Activated CD4-positive, alpha-beta T cell treated with anti-CD3 and anti-CD28 coated beads, Interleukin-2, amount 50 U/mL, for 16 hours (primary cell): ENCODE results near the gene BLOC1S2.
A peak's percentile ranks its signal among the peaks of the same experiment; 100 is the strongest.
"Not testable (repeated sequence)": the region's sequence is repeated elsewhere in the genome, so short reads cannot be mapped to it uniquely, and the experiment has no call there.

Experiments
- DNase-seq: peaks from one replicate; pipeline ENCODE4 v3.0.0-alpha.2; 2020

The BLOC1S2 gene

DNA sequence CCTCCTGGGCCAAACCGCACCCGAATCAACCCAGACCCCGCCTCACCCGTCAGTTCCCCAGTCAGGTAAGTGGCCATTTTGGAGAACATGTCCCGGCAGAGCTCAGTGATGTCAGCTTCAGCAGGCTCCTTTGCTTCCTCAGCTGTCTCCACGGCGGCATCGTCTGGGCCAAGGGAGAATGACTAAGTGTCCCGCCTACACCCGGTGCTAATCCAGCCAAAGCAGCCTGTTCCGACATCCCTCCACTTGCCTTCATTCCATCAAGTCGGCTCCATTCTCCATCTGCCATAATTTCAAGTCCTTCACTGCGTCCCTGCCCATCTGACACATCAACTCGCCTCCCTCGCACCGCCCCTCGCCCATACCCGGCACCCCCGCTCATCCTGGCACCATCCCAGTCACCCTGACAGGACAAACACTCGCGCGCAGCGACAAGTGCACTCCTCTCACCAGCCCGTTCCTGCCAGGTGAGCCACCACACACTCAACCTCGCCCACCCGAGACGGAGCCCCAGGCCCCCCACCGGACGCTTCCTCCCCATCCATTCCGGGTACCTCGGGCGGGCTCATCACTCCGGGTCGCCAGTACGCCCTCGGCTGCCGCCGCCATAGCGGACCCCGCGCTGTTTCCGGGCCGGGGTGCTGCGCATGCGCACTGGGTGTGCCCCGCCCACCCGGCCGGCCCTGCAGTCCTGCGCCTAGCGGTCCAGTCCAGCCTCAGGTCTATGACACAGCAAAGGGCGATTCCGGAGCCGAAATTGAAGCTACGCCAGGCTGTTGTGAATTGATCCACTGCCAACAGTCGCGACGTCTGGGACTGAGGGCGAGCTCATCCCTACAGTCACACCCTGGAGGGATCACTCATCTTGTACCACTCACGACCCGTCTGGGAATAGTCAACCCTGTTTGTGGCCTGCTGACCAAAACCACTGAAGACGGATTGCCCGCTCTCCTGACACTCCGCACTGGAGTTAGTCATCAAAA is at the start of gene BLOC1S2:
Gene BLOC1S2 (minus strand): TSS at position 630 of the 983 bp plus-strand sequence. CDS start 21 bp downstream, at position 609.
- peak; percentile 91 for DNase-seq

DNA sequence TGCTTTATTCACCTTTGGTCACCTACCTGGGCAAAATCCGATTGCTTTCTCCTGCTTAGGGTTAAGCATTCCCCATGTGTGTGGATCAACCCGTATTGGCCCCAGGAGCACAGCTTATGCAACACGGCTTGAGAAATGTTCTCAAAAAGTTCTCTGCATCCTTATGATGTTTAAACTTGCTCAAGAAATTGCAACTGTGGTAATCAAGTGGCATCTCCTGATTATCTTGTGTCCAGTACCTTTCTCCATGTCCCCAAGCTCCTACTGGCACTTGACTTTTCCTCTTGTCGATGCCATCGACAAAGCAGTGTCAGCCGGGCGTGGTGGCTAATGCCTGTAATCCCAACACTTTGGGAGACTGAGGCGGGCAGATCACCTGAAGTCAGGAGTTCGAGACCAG is 48.3 kb upstream of the BLOC1S2 start:
- no peak for DNase-seq

- DNase-seq, result no peak
Measured at GRCh38 chr10:100333661-100334440, 47.4 kb upstream of the BLOC1S2 start.

DNA sequence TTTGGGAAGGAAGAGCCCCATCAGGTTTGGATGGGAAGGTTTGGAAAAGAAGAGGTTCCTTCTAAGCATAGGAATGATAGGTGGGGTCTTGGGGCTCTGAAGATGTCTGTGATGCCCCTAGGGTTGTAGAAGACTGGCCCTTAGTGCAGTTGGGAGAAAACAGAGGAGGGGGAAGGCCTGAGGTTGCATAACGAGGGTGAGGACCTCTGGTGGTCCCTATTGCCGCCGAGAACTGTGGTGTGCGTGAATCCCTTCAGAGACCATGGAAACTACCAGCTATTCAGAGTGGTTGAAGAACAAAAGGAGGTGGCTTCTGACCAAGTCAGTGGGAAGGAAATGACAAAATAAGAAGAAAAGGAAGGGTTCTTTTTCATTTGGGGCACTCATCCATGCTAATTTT is 46.6 kb upstream of the BLOC1S2 start:
- no peak for DNase-seq

GRCh38 chr10:100330079-100330478 is 43.6 kb upstream of the BLOC1S2 start, which contains the start of gene PKD2L1:
Gene PKD2L1 (minus strand): TSS chr10:100330228. CDS start chr10:100330103, 125 bp downstream.
- DNase-seq, result no peak

DNA sequence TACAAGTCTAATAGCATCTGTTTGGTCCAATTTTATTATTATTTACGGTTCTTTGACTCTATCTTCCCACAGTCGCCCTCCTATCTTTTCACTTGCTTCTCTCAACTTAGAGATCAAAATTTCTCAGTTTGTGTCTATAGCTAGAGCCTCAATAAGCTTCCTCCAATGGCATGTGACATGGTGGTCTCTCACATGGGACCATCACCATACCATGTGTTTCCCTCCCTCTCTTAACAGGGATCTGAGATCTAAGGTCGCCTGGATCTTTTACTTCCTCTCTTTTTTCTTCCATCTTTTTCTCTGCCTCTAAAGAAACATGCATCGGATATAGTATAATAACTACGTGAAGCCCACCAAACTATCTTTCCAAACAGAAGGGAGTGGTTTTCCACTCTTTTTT is 41.7 kb upstream of the BLOC1S2 start:
- no peak for DNase-seq

DNA sequence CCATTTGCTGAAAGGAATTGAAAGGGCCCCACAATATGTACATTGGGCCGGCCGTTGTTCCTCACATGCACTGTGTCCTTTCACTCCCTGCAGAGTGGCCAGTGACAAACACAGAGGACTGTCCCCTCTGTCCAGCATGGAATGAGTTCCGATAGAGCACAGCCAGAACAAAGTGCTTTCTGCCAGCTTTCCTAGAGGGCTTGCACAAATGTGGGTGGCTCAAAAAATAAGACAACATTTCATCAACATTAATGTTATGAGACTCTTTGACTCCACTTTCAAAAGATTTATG is 41.2 kb upstream of the BLOC1S2 start:
- no peak for DNase-seq

GRCh38 chr10:100327007-100327717 is 40.7 kb upstream of the BLOC1S2 start:
- peak; percentile 59 for DNase-seq

- no peak for DNase-seq
Measured at GRCh38 chr10:100325158-100325557, 38.7 kb upstream of the BLOC1S2 start.

- no peak for DNase-seq
Measured at GRCh38 chr10:100319707-100320402, 33.4 kb upstream of the BLOC1S2 start.

- no peak for DNase-seq
Measured at GRCh38 chr10:100318207-100318606, 31.7 kb upstream of the BLOC1S2 start.

DNA sequence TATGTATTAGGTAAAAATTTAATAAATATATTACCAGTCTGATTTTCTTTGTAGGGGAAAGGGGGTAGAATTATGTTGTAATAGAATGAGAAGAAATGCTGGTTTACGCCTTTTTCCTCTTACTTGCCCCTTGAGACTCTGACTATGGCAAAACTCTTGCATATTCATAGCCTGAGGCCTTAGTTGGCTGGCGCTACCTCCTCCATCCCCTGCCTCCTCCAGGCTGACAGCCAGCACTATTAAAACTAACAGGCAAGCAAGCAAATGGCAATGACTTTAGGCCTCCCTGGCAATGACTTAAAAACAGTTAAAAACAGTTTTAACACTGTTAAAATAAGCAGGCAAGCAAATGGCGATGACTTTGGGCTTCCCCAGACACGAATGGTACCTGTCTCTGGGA is 29.1 kb upstream of the BLOC1S2 start:
- DNase-seq, result no peak

- no peak for DNase-seq
Measured at GRCh38 chr10:100311298-100311697, 24.8 kb upstream of the BLOC1S2 start.

- DNase-seq, result no peak
Measured at GRCh38 chr10:100307684-100308083, 21.2 kb upstream of the BLOC1S2 start.

GRCh38 chr10:100306861-100307260 is 20.4 kb upstream of the BLOC1S2 start:
- no peak for DNase-seq

- DNase-seq, result no peak
Measured at GRCh38 chr10:100304414-100304813, 17.9 kb upstream of the BLOC1S2 start.

DNA sequence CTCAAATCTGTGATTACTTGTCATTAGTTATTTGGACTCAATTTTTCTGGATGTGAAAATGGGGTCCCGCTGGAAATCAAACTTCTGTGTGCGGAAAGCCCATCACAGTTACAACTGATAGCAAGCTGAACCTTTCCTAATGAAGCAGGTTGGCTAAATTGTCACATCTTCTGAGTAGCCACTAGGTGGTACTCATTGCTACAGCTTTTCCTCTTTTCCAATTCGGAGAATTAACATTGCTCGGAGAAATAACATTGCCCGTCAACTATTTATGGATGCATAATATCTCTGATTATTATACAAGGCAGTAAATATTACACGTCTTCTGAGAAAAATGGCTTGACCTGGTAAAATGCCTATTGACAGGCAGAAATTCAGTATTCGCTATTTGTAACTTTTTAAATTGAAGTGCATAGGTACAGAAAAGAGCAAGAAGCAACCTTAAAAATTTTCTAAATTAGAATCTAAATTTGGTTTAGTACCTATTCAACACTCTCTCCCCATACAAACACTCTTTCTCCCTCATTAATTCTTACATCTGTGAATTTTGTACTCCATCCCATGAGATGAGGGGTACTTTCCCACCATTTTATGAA is 17.3 kb upstream of the BLOC1S2 start:
- no peak for DNase-seq

DNA sequence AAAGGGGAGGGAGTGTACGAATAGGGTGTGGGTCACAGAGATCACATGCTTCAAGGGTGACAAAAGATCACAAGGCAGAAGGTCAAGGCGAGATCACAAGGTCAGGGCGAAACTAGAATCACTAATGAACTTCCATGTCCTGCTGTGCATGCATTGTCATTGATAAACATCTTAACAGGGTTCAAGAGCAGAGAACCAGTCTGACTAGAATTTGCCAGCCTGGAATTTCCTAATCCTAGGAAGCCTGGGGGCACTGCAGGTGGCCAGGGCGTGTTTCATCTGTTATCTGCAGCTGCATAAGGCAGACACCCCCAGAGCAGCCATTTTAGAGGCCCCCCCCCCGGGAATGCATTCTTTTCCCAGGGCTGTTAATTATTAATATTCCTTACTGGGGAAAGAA is 14.6 kb upstream of the BLOC1S2 start:
- DNase-seq, result not testable (repeated sequence)

DNA sequence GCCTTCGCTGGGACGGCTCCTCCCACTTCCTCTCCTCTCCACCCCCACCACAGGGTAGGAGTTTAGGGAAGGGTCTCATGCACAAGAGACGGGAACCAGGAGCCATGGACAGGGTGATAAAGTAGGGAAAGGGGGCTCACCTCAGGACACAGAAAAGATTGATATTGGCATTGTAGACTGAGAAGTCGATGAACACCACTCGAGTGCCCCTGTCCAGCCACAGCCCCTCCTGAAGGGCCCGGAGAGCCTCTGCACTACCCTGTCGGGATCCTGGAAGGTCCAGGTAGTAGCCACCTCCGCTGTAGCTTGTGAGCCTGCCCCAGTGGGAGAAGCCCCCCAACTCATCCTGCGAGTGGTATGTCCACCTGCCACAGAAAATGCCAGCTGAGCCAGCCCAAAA is 10.8 kb upstream of the BLOC1S2 start:
- DNase-seq, result no peak

DNA sequence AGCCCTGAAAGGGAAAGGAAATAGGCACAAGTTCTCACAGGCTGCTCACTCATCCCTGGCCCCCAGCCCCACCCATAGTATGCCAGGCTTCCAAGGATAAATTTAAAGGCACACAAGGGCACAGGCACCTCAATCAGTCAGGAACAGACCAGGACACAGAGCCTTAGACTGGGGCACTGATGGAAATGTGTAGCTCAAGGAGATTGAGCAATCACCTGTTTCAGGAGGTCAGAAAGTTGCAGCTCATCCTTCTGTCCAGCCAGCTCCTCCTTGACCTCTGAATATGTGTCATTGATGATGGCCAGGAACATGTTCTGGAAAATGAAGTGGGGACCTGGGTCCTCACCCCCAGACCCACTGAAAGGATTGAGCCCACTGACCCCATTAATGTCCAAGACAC is 6.6 kb upstream of the BLOC1S2 start:
- DNase-seq, result no peak

- not testable (repeated sequence) for DNase-seq
Measured at GRCh38 chr10:100292300-100292699, 5.8 kb upstream of the BLOC1S2 start.

GRCh38 chr10:100291356-100291755 is 4.9 kb upstream of the BLOC1S2 start:
- no peak for DNase-seq
